Esophagus squamous epithelium (tissue), 4 donors: ENCODE measurements around the gene IDH3A.

Experiments used
- CTCF ChIP-seq, 6 experiments: fragments of 450-650 bp in 4 of 6; fragments of 200-600 bp in 2 of 6; sonication (generic) in 2 of 6; IDR thresholded peaks; one replicate each; pipeline ENCODE4 v1.5.1; 2016 to 2019; ENCODE audit warnings: antibody characterized with exemption in 6 of 6, mild to moderate bottlenecking in 4 of 6, moderate library complexity in 4 of 6
- POLR2A ChIP-seq, 4 donors: fragments of 450-650 bp; IDR thresholded peaks; one replicate each; pipeline ENCODE4 v1.6.1; 2017; ENCODE audit warnings: antibody characterized with exemption in 4 of 4, mild to moderate bottlenecking in 4 of 4, moderate library complexity in 3 of 4

- TF ChIP-seq CTCF (IDR thresholded peaks at IDR 0.05): no peak
- no peak for TF ChIP-seq POLR2A (IDR thresholded peaks at IDR 0.05)
These were observed 12.9 kb downstream of the IDH3A start for GRCh38 chr15:78162038-78162437.
